HCT116 (cell line): Measurements from ENCODE around the gene CHL1. TPM values are rescaled to one million over a fixed set of nuclear protein-coding genes. Genes with fewer than 3 reads are reported as not detected.
"Not testable (repeated sequence)": the region's sequence is repeated elsewhere in the genome, so short reads cannot be mapped to it uniquely, and the experiment has no call there.

Source experiments
- ATAC-seq: fragments of 200-7000 bp; cut with Tn5 transposase; 2 replicates; pipeline ENCODE4 v1.9.1; 2020; ENCODE audit warnings: mild to moderate bottlenecking, moderate library complexity
- BruUV-seq: library from RNA; stranded (reverse); fragments of 400-500 nt; replicated peaks from 2 replicates; lab custom pipeline; 2021; lab: Mats Ljungman, UMichigan
- CTCF ChIA-PET: fragments of 300-600 bp; sonication (Branson Sonifier 250); formaldehyde crosslinking; loops from one replicate; lab custom pipeline; 2021; ENCODE audit warnings: antibody characterized with exemption; lab: Charles Lee
- POLR2A ChIA-PET: fragments of 300-600, 350-600 bp; sonication (Branson Sonifier 250); formaldehyde crosslinking; loops from one replicate; lab custom pipeline; 2021; ENCODE audit warnings: antibody characterized with exemption; lab: Charles Lee
- RAD21 ChIA-PET, 2 experiments: fragments of 300-600 bp; sonication (Branson Sonifier 250); formaldehyde crosslinking; loops; one replicate each; lab custom pipeline; 2023; ENCODE audit warnings: low total read pairs in 2 of 2; ENCODE audit not compliant: uncharacterized antibody in 2 of 2, unreplicated experiment in 2 of 2, low non-redundant PET in 1 of 2; lab: Charles Lee
- DNase-seq: peaks from one replicate; pipeline ENCODE4 v3.0.0-alpha.2; 2010; ENCODE audit warnings: low read depth, low spot score
- H2AFZ ChIP-seq: fragments of 200-600 bp; shearing (Covaris generic), sonication (generic); 2 replicates; pipeline ENCODE4 v1.6.1; 2017; ENCODE audit warnings: low read depth, mixed run types, mixed read lengths, antibody characterized with exemption, low read length; ENCODE audit not compliant: poor library complexity, severe bottlenecking
- H3K27ac ChIP-seq: 2 replicates; pipeline ENCODE4 v1.5.1; 2012; ENCODE audit warnings: low read depth, low read length
- H3K27me3 ChIP-seq: fragments of 200-600 bp; sonication (generic); 2 replicates; pipeline ENCODE4 v1.6.1; 2016; ENCODE audit warnings: mixed run types, low read length, mixed read lengths; ENCODE audit not compliant: insufficient read depth
- H3K36me3 ChIP-seq, 2 experiments: fragments of 200-500 bp in 1 of 2; fragments of 200-600 bp in 1 of 2; sonication (Bioruptor generic) in 1 of 2; sonication (generic) in 1 of 2; 2 replicates each; pipeline versions ENCODE4 v1.5.1 to v1.6.1; 2014 to 2016; ENCODE audit warnings: low read length in 2 of 2, inconsistent platforms in 1 of 2, mixed read lengths in 1 of 2, mixed run types in 1 of 2; ENCODE audit not compliant: insufficient read depth in 2 of 2, control insufficient read depth in 1 of 2
- H3K4me1 ChIP-seq, 2 experiments: fragments of 200-600 bp in 1 of 2; sonication (generic) in 1 of 2; 2 replicates each; pipeline versions ENCODE4 v1.5.1 to v1.6.1; 2012 to 2017; ENCODE audit warnings: low read length in 2 of 2, inconsistent platforms in 1 of 2, mild to moderate bottlenecking in 1 of 2, mixed read lengths in 1 of 2, mixed run types in 1 of 2, moderate library complexity in 1 of 2; ENCODE audit not compliant: insufficient read depth in 2 of 2, control insufficient read depth in 1 of 2
- H3K4me2 ChIP-seq: fragments of 200-600 bp; sonication (generic); 2 replicates; pipeline ENCODE4 v1.6.1; 2017; ENCODE audit warnings: mixed run types, low read length, mixed read lengths
- H3K4me3 ChIP-seq, 2 experiments: fragments of 200-600 bp in 1 of 2; sonication (generic) in 1 of 2; replicated peaks in 1 of 2; 2 replicates each; pipeline ENCODE4 v1.5.1; 2011 to 2016; ENCODE audit warnings: low read length in 2 of 2, control low read depth in 1 of 2, low read depth in 1 of 2, mild to moderate bottlenecking in 1 of 2, mixed read lengths in 1 of 2, mixed run types in 1 of 2
- H3K79me2 ChIP-seq: fragments of 200-600 bp; sonication (generic); 2 replicates; pipeline ENCODE4 v1.6.1; 2017; ENCODE audit warnings: mild to moderate bottlenecking, mixed run types, low read length, moderate library complexity, mixed read lengths; ENCODE audit not compliant: insufficient read depth
- H3K9ac ChIP-seq: fragments of 200-600 bp; sonication (generic); 2 replicates; pipeline ENCODE4 v1.6.1; 2016; ENCODE audit warnings: low read length, mixed read lengths
- H3K9me2 ChIP-seq: fragments of 200-600 bp; sonication (generic), shearing (Covaris generic); 2 replicates; pipeline ENCODE4 v1.6.1; 2017; ENCODE audit warnings: mixed run types, mild to moderate bottlenecking, moderate library complexity; ENCODE audit not compliant: insufficient read depth
- H3K9me3 ChIP-seq, 2 experiments: fragments of 200-500 bp in 1 of 2; fragments of 200-600 bp in 1 of 2; sonication (Bioruptor generic) in 1 of 2; sonication (generic) in 1 of 2; 2 replicates each; pipeline ENCODE4 v1.6.1; 2014 to 2017; ENCODE audit warnings: low read length in 2 of 2, mixed read lengths in 2 of 2, inconsistent platforms in 1 of 2, low read depth in 1 of 2, mild to moderate bottlenecking in 1 of 2, mixed run types in 1 of 2, moderate library complexity in 1 of 2; ENCODE audit not compliant: control insufficient read depth in 1 of 2, insufficient read depth in 1 of 2
- H4K20me1 ChIP-seq: fragments of 200-600 bp; sonication (generic), shearing (Covaris generic); 2 replicates; pipeline ENCODE4 v1.6.1; 2017; ENCODE audit warnings: mixed run types, mild to moderate bottlenecking, moderate library complexity; ENCODE audit not compliant: insufficient read depth
- EGR1 ChIP-seq: IDR thresholded peaks from 2 replicates; pipeline ENCODE4 v1.6.1; 2012; ENCODE audit warnings: low read depth
- ELF1 ChIP-seq: IDR thresholded peaks from 2 replicates; pipeline ENCODE4 v1.6.1; 2012; ENCODE audit warnings: low read depth, borderline replicate concordance
- SIN3A ChIP-seq: IDR thresholded peaks from 2 replicates; pipeline ENCODE4 v1.6.1; 2012; ENCODE audit warnings: low read depth
- SP1 ChIP-seq: IDR thresholded peaks from 2 replicates; pipeline ENCODE4 v1.6.1; 2012; ENCODE audit warnings: low read depth
- SRF ChIP-seq: IDR thresholded peaks from 2 replicates; pipeline ENCODE4 v1.6.1; 2012; ENCODE audit warnings: low read depth
- TCF7L2 ChIP-seq: IDR thresholded peaks from 2 replicates; pipeline ENCODE4 v1.7.0; 2011; ENCODE audit warnings: borderline replicate concordance, inconsistent platforms; ENCODE audit not compliant: insufficient read depth, insufficient read length; ENCODE audit errors: extremely low read depth
- intact Hi-C: fragments of 100-400 bp; cut with micrococcal nuclease; formaldehyde crosslinking; loops from 2 replicates; pipeline ENCODE4 v1.10.0; 2022
- total RNA-seq: library from RNA; stranded (reverse); gene quantifications from one replicate; pipeline ENCODE4 v1.2.1, GENCODE V29; 2021; ENCODE audit not compliant: unreplicated experiment

The CHL1 gene
- total RNA-seq, 1 experiment from 2014 or later = not detected

GRCh38 chr3:365268-365667 lies 168.7 kb downstream of the CHL1 start:
- H3K4me1 ChIP-seq = no peaks in the 10 kb centered on the region
- ChIA-PET CTCF (no interaction called here), RAD21 (no interaction called here), POLR2A (no interaction called here)
- TF ChIP-seq SIN3A (no peak), TCF7L2 (no peak), ELF1 (no peak), SRF (no peak), EGR1 (no peak), SP1 (no peak)
- H3K36me3 ChIP-seq = no peaks in the 10 kb centered on the region
- intact Hi-C loops = no loop called here
- H3K4me2 ChIP-seq = no peak overlapping the region
- H2AFZ ChIP-seq = no peak overlapping the region
- ATAC-seq (no peak), DNase-seq (no peak)
- peaks cover 3 to 16% of the 10 kb centered on the region in 2 experiments; a peak in 2 of 4 replicates for H3K9me3 ChIP-seq
- H3K27ac ChIP-seq = no peak overlapping the region
- no peaks in the 10 kb centered on the region for H3K27me3 ChIP-seq
- H3K9me2 ChIP-seq = no peaks in the 10 kb centered on the region
- H4K20me1 ChIP-seq = no peaks in the 10 kb centered on the region
- H3K9ac ChIP-seq = no peak overlapping the region
- BruUV-seq = no TSS peak
- H3K4me3 ChIP-seq = no peak overlapping the region
- no peaks in the 10 kb centered on the region for H3K79me2 ChIP-seq

GRCh38 chr3:366253-366652 lies 169.7 kb downstream of the CHL1 start:
- H3K9ac ChIP-seq, H4K20me1 ChIP-seq, H3K4me3 ChIP-seq, H3K27me3 ChIP-seq, DNase-seq, RAD21 ChIA-PET, POLR2A ChIA-PET, H3K4me1 ChIP-seq, intact Hi-C loops, CTCF ChIA-PET, H3K27ac ChIP-seq, H3K9me2 ChIP-seq, H3K79me2 ChIP-seq, ATAC-seq, H3K4me2 ChIP-seq, H2AFZ ChIP-seq, H3K36me3 ChIP-seq, BruUV-seq: not testable (repeated sequence)
- peaks cover 3 to 16% of the 10 kb centered on the region in 2 experiments; a peak in 2 of 4 replicates for H3K9me3 ChIP-seq
